B cell (primary cell): Measurements from ENCODE around the gene SCAMP4. TPM values are rescaled to one million over a fixed set of nuclear protein-coding genes. Genes with fewer than 3 reads are reported as not detected.

Source experiments
- ATAC-seq: fragments of 200-7000 bp; cut with Tn5 transposase; one replicate; pipeline ENCODE4 v1.10.0; 2021; ENCODE audit warnings: low read depth, mild to moderate bottlenecking, moderate number of reproducible peaks, moderate library complexity
- CTCF ChIA-PET: fragments of 350-600 bp; sonication (Branson Sonifier 250); formaldehyde crosslinking; loops from one replicate; lab custom pipeline; 2021; ENCODE audit warnings: antibody characterized with exemption, inconsistent platforms; lab: Charles Lee
- POLR2A ChIA-PET: fragments of 350-600 bp; sonication (Branson Sonifier 250); formaldehyde crosslinking; loops from one replicate; lab custom pipeline; 2021; ENCODE audit warnings: antibody characterized with exemption; lab: Charles Lee
- DNase-seq: peaks from one replicate; pipeline ENCODE4 v3.0.0; 2013
- H2AFZ ChIP-seq: 2 replicates; pipeline ENCODE4 v1.6.1; 2012; ENCODE audit warnings: mild to moderate bottlenecking, low read depth, low read length; ENCODE audit not compliant: insufficient read depth, poor library complexity, severe bottlenecking
- H3K27ac ChIP-seq, 2 donors: 1 replicate in 1 of 2; 2 replicates in 1 of 2; pipeline ENCODE4 v1.5.1; 2012 to 2013; ENCODE audit warnings: low read length in 2 of 2, mild to moderate bottlenecking in 2 of 2, moderate library complexity in 1 of 2
- H3K27me3 ChIP-seq, 4 experiments: fragments of 200-600 bp in 1 of 4; sonication (generic) in 1 of 4; replicated peaks in 1 of 4; 1 replicate in 2 of 4; 2 replicates in 2 of 4; pipeline versions ENCODE4 v1.6.1 to v1.7.0; 2013 to 2016; ENCODE audit warnings: low read length in 3 of 4, mild to moderate bottlenecking in 2 of 4, mixed read lengths in 1 of 4, moderate library complexity in 1 of 4; ENCODE audit not compliant: insufficient read depth in 4 of 4, control insufficient read depth in 3 of 4; ENCODE audit errors: control extremely low read depth in 1 of 4
- H3K36me3 ChIP-seq, 2 experiments: replicated peaks in 1 of 2; 1 replicate in 1 of 2; 2 replicates in 1 of 2; pipeline versions ENCODE4 v1.6.1 to v1.7.1; 2013; ENCODE audit warnings: low read length in 1 of 2; ENCODE audit not compliant: insufficient read depth in 2 of 2, control insufficient read depth in 1 of 2; ENCODE audit errors: control extremely low read depth in 1 of 2, extremely low read depth in 1 of 2
- H3K4me1 ChIP-seq, 2 donors: fragments of 200-600 bp in 1 of 2; sonication (generic) in 1 of 2; 1 replicate in 1 of 2; 2 replicates in 1 of 2; pipeline versions ENCODE4 v1.5.1 to v1.6.1; 2013 to 2017; ENCODE audit warnings: low read length in 2 of 2; ENCODE audit not compliant: control insufficient read depth in 2 of 2, insufficient read depth in 2 of 2
- H3K4me2 ChIP-seq: replicated peaks from 2 replicates; pipeline ENCODE3; 2012; ENCODE audit warnings: mild to moderate bottlenecking, low read depth, low read length; ENCODE audit not compliant: poor library complexity, severe bottlenecking
- H3K4me3 ChIP-seq, 5 experiments: fragments of 200-600 bp in 1 of 5; sonication (generic) in 1 of 5; 1 replicate in 3 of 5; 2 replicates in 2 of 5; pipeline versions ENCODE4 v1.5.1 to v1.7.0; 2011 to 2016; ENCODE audit warnings: low read length in 4 of 5, mild to moderate bottlenecking in 4 of 5, low read depth in 2 of 5, control low read depth in 1 of 5, moderate library complexity in 1 of 5; ENCODE audit not compliant: insufficient read depth in 1 of 5; ENCODE audit errors: control extremely low read depth in 1 of 5, extremely low read depth in 1 of 5
- H3K79me2 ChIP-seq: fragments of 200-600 bp; sonication (generic); one replicate; pipeline ENCODE4 v1.6.0; 2016; ENCODE audit warnings: low read length; ENCODE audit not compliant: control insufficient read depth, insufficient read depth
- H3K9ac ChIP-seq: fragments of 200-600 bp; sonication (generic); 2 replicates; pipeline ENCODE4 v1.6.1; 2017; ENCODE audit warnings: mild to moderate bottlenecking, low read length, moderate library complexity
- H3K9me3 ChIP-seq, 3 donors: one replicate each; pipeline versions ENCODE4 v1.6.1 to v1.7.1; 2013; ENCODE audit warnings: low read length in 2 of 3; ENCODE audit not compliant: control insufficient read depth in 2 of 3, insufficient read depth in 1 of 3; ENCODE audit errors: control extremely low read depth in 1 of 3
- H4K20me1 ChIP-seq: 2 replicates; pipeline ENCODE4 v1.6.0; 2012; ENCODE audit warnings: mild to moderate bottlenecking, low read length; ENCODE audit not compliant: insufficient read depth, control insufficient read depth, poor library complexity, severe bottlenecking
- H3K27ac Mint-ChIP-seq: one replicate; pipeline ENCODE4 v1.8.0; 2021; ENCODE audit warnings: mixed read lengths
- H3K27me3 Mint-ChIP-seq: one replicate; pipeline ENCODE4 v1.8.0; 2021; ENCODE audit warnings: mixed read lengths
- H3K4me1 Mint-ChIP-seq: one replicate; pipeline ENCODE4 v1.8.0; 2021; ENCODE audit warnings: mixed read lengths
- H3K4me3 Mint-ChIP-seq: one replicate; pipeline ENCODE4 v1.8.0; 2021; ENCODE audit warnings: mixed read lengths
- H3K9me3 Mint-ChIP-seq: one replicate; pipeline ENCODE4 v1.8.0; 2022; ENCODE audit warnings: mixed read lengths; ENCODE audit not compliant: insufficient read depth
- CTCF ChIP-seq: fragments of 200-600 bp; IDR thresholded peaks from one replicate; pipeline ENCODE4 v1.8.0; 2022; ENCODE audit warnings: antibody characterized with exemption, mild to moderate bottlenecking
- EZH2 ChIP-seq: IDR thresholded peaks from 2 replicates; pipeline ENCODE4 v1.6.1; 2012; ENCODE audit warnings: borderline replicate concordance, low read depth, mild to moderate bottlenecking, moderate library complexity, low read length; ENCODE audit not compliant: insufficient read depth, poor library complexity, severe bottlenecking
- WGBS: methylation state at CpG from one replicate; pipeline ENCODE4 v1.1.5; 2013; ENCODE audit warnings: missing lambda C conversion rate; ENCODE audit not compliant: insufficient coverage; 5-methylcytosine and 5-hydroxymethylcytosine counted together
- intact Hi-C: fragments of 100-400 bp; cut with micrococcal nuclease; formaldehyde crosslinking; loops from one replicate; pipeline ENCODE4 v1.10.0; 2022
- polyA plus RNA-seq: library from polyadenylated mRNA; depleted of rRNA; stranded (reverse); fragments of >200 nt; gene quantifications from 2 replicates; pipeline ENCODE4 v1.2.3, GENCODE V29; 2012
- total RNA-seq, 2 donors: library from RNA; stranded (reverse); fragments of 120-200 nt in 1 of 2; gene quantifications; 1 replicate in 1 of 2; 2 replicates in 1 of 2; pipeline versions ENCODE4 v1.2.3 to v1.2.4, GENCODE V29; 2013 to 2022

Gene SCAMP4
- total and polyA plus RNA-seq, 2 donors (not counting 1 experiment from before 2014, with no cell fraction given), result 47.9 to 60.0 TPM

GRCh38 chr19:1921825-1922224, 16.6 kb downstream of the SCAMP4 start:
- no peak overlapping the region for H3K27ac ChIP-seq
- ATAC-seq, result no peak
- Mint-ChIP-seq H3K4me3 (no peak overlapping the region), H3K27ac (no peak overlapping the region), H3K9me3 (no peaks in the 10 kb centered on the region), H3K27me3 (no peaks in the 10 kb centered on the region), H3K4me1 (no peaks in the 10 kb centered on the region)
- no peaks in the 10 kb centered on the region for H4K20me1 ChIP-seq
- H3K79me2 ChIP-seq, result peaks cover 3% of the 10 kb centered on the region
- no peak for DNase-seq
- H3K4me1 ChIP-seq, result peaks cover 0 to 22% of the 10 kb centered on the region in 2 donors
- 82% methylated on average over 15 of the region's 15 CpGs for WGBS
- intact Hi-C loops, result no loop called here
- no peak overlapping the region for H3K4me2 ChIP-seq
- peaks cover 0 to 5% (median 0%) of the 10 kb centered on the region in 3 donors for H3K9me3 ChIP-seq
- H3K27me3 ChIP-seq, result no peaks in the 10 kb centered on the region
- no peak overlapping the region for H3K4me3 ChIP-seq
- peaks cover 2 to 48% of the 10 kb centered on the region in 2 experiments for H3K36me3 ChIP-seq
- ChIA-PET POLR2A (no interaction called here), CTCF (interaction anchor here (1.1 kb wide), 1 partner anchor 83 kb away, joined by 3 read pairs; no protein-coding TSS in a partner anchor)
- TF ChIP-seq CTCF, result no peak
- no peak for TF ChIP-seq EZH2
- H2AFZ ChIP-seq, result no peak overlapping the region
- no peak overlapping the region for H3K9ac ChIP-seq

- H3K4me2 ChIP-seq, result peak overlapping the region; percentile 31
- peaks cover 3% of the 10 kb centered on the region for H3K79me2 ChIP-seq
- no peak overlapping the region for H3K4me3 Mint-ChIP-seq
- no peak overlapping the region for H3K9ac ChIP-seq
- peaks cover 3% of the 10 kb centered on the region for H3K4me1 Mint-ChIP-seq
- H3K27me3 Mint-ChIP-seq, result no peaks in the 10 kb centered on the region
- no peaks in the 10 kb centered on the region for H3K9me3 Mint-ChIP-seq
- ChIA-PET POLR2A (interaction anchor here (0.5 to 1.0 kb wide), 4 partner anchors 14 to 58 kb away, joined by 3 to 5 read pairs (median 4); no protein-coding TSS in a partner anchor), CTCF (interaction anchor here (1.0 to 1.7 kb wide), 5 partner anchors 13 to 84 kb away, joined by 3 to 7 read pairs (median 4); no protein-coding TSS in a partner anchor)
- H3K27me3 ChIP-seq, result no peaks in the 10 kb centered on the region
- H3K9me3 ChIP-seq, result peaks cover 0 to 5% (median 0%) of the 10 kb centered on the region in 3 donors
- no peak for DNase-seq
- 98% methylated on average over 19 of the region's 23 CpGs for WGBS
- ATAC-seq, result no peak
- H3K4me3 ChIP-seq, result no peak overlapping the region
- TF ChIP-seq CTCF (no peak), EZH2 (no peak)
- no peaks in the 10 kb centered on the region for H4K20me1 ChIP-seq
- intact Hi-C loops, result loop anchor here (1.0 kb wide), 1 partner anchor 18 kb away; the partner anchor contains the start of genes ADAT3 and SCAMP4
- H3K27ac Mint-ChIP-seq, result peak overlapping the region; percentile 76
- peaks cover 2 to 45% of the 10 kb centered on the region in 2 experiments for H3K36me3 ChIP-seq
- H2AFZ ChIP-seq, result no peak overlapping the region
- peak overlapping the region in 1 of 2 donors; percentile 46 for H3K27ac ChIP-seq
- peaks cover 0 to 22% of the 10 kb centered on the region in 2 donors for H3K4me1 ChIP-seq
These were observed 17.6 kb downstream of the SCAMP4 start for GRCh38 chr19:1922803-1923202.
